Thyroid gland (tissue), 4 donors: Measurements from ENCODE around the gene H3-3A. TPM values are rescaled to one million over a fixed set of nuclear protein-coding genes. Genes with fewer than 3 reads are reported as not detected.

Source experiments
- DNase-seq, 2 donors: peaks; one replicate each; pipeline ENCODE4 v3.0.0-alpha.2; 2019
- H3K27ac ChIP-seq, 3 donors: fragments of 200-600 bp; sonication (generic); 1 replicate in 2 of 3; 2 replicates in 1 of 3; pipeline ENCODE4 v1.5.1; 2016 to 2019; ENCODE audit warnings: mild to moderate bottlenecking in 1 of 3, moderate library complexity in 1 of 3
- H3K27me3 ChIP-seq: fragments of 200-600 bp; sonication (generic); one replicate; pipeline ENCODE4 v1.5.1; 2019
- H3K36me3 ChIP-seq, 2 donors: fragments of 200-600 bp; sonication (generic); one replicate each; pipeline ENCODE4 v1.5.1; 2016 to 2019
- H3K4me1 ChIP-seq, 2 donors: fragments of 200-600 bp; sonication (generic); one replicate each; pipeline ENCODE4 v1.5.1; 2017 to 2019
- H3K4me3 ChIP-seq, 3 donors: fragments of 200-600 bp; sonication (generic); replicated peaks in 1 of 3; 1 replicate in 2 of 3; 2 replicates in 1 of 3; pipeline ENCODE4 v1.5.1; 2016; ENCODE audit warnings: mild to moderate bottlenecking in 1 of 3
- H3K9me3 ChIP-seq: fragments of 200-600 bp; sonication (generic); one replicate; pipeline ENCODE4 v1.5.1; 2017
- CTCF ChIP-seq, 6 experiments: fragments of 200-600 bp in 3 of 6; fragments of 450-650 bp in 3 of 6; sonication (generic) in 3 of 6; IDR thresholded peaks; one replicate each; pipeline ENCODE4 v1.5.1; 2016 to 2019; ENCODE audit warnings: antibody characterized with exemption in 6 of 6, mild to moderate bottlenecking in 2 of 6, inconsistent platforms in 1 of 6, moderate library complexity in 1 of 6
- POLR2A ChIP-seq, 2 donors: fragments of 450-650 bp; IDR thresholded peaks; one replicate each; pipeline ENCODE4 v1.6.1; 2017; ENCODE audit warnings: antibody characterized with exemption in 2 of 2, mild to moderate bottlenecking in 2 of 2, moderate library complexity in 1 of 2
- WGBS, 2 donors: methylation state at CpG; one replicate each; pipeline ENCODE4 v1.1.5; 2017; 5-methylcytosine and 5-hydroxymethylcytosine counted together
- intact Hi-C: fragments of 100-400 bp; cut with DNase I; formaldehyde crosslinking; loops from one replicate; pipeline ENCODE4 v1.15.1; 2023
- total RNA-seq, 4 donors: library from RNA; depleted of rRNA; stranded (reverse); fragments of >200 nt; gene quantifications; one replicate each; pipeline ENCODE4 v1.2.3, GENCODE V29; 2016

Gene H3-3A
- total RNA-seq, 4 donors from 2014 or later: 304 to 610 (median 445) TPM

GRCh38 chr1:226107471-226108460 lies 45.2 kb downstream of the H3-3A start:
- Histone ChIP-seq H3K4me3 (no peak overlapping the region), H3K9me3 (no peaks in the 10 kb centered on the region), H3K27ac (no peak overlapping the region), H3K36me3 (no peaks in the 10 kb centered on the region), H3K4me1 (peaks cover 14 to 25% of the 10 kb centered on the region in 2 donors), H3K27me3 (no peaks in the 10 kb centered on the region)
- DNase-seq: no peak
- intact Hi-C loops: no loop called here
- 66 to 70% methylated on average over 3 of the region's 3 CpGs for WGBS, 2 donors
- TF ChIP-seq POLR2A (IDR thresholded peaks at IDR 0.05) (no peak), CTCF (IDR thresholded peaks at IDR 0.05) (no peak)

DNA sequence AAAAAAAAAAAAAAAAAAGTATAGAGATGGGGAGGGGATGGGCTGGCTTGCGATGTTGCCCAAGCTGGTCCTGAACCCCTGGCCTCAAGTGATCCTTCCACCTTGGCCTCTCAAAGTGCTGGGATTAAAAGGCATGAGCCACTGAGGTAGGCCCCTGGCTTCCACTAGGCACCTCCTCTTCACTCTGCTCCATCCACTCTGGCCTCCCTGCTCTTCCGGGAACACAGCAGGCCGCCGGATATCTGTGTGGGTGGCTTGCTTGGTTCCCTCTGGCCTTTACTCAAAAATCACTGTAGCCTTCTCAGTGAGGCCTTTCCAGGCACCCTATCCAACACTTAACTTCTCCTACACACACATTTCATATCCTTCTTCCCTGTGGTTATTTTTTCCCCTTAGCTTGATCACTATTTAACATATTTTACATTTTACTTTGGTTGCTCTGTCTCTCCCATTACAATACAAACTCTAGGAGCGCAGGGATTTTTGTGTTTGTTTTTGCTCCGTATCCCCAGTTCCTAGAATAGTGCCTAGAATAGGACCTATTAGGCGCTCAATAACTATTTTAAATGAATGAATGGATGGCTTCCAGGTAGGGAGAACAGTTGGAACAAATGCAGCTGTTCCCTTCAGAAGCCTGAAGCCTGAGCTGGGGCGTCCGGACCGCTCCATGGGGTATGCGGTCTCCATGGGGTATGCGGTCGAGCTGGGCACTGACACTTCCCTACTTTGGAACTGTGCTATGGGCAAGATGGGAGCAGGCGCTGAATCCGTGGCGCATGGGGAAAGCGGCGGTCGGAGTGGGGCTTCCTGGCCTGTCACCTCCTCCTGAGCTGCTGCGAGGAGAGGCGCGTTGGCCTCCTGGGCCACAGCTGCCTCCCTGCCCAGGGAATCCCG lies 46.7 kb downstream of the H3-3A start:
- TF ChIP-seq POLR2A (IDR thresholded peaks at IDR 0.05) (no peak), CTCF (IDR thresholded peaks at IDR 0.05) (peak in 1 of 6 experiments; percentile 35)
- Histone ChIP-seq H3K36me3 (no peaks in the 10 kb centered on the region), H3K27ac (peak overlapping the region; percentile 74 to 99 (median 75)), H3K27me3 (no peaks in the 10 kb centered on the region), H3K4me1 (peaks cover 14 to 25% of the 10 kb centered on the region in 2 donors), H3K9me3 (no peaks in the 10 kb centered on the region), H3K4me3 (peak overlapping the region in 2 of 3 donors; percentile 20 to 71)
- WGBS, 2 donors: 27 to 29% methylated on average over 20 to 23 of the region's 23 CpGs
- DNase-seq: no peak
- intact Hi-C loops: no loop called here

GRCh38 chr1:226109829-226110248 lies 47.3 kb downstream of the H3-3A start:
- peak; percentile 87 to 90 for DNase-seq
- no peaks in the 10 kb centered on the region for H3K36me3 ChIP-seq
- H3K9me3 ChIP-seq: no peaks in the 10 kb centered on the region
- peak overlapping the region; percentile 45 to 89 (median 71) for H3K4me3 ChIP-seq
- no peaks in the 10 kb centered on the region for H3K27me3 ChIP-seq
- WGBS, 2 donors: 0% methylated on average over 4 to 11 of the region's 57 CpGs
- peak overlapping the region; percentile 88 to 99 (median 98) for H3K27ac ChIP-seq
- H3K4me1 ChIP-seq: peaks cover 14 to 25% of the 10 kb centered on the region in 2 donors
- TF ChIP-seq POLR2A (IDR thresholded peaks at IDR 0.05) (peak in 1 of 2 donors; percentile 62), CTCF (IDR thresholded peaks at IDR 0.05) (peak in 1 of 6 experiments; percentile 35)
- intact Hi-C loops: no loop called here

GRCh38 chr1:226110249-226111097 lies 48.0 kb downstream of the H3-3A start:
- H3K27ac ChIP-seq: peak overlapping the region; percentile 88 to 99 (median 98)
- no peaks in the 10 kb centered on the region for H3K36me3 ChIP-seq
- WGBS, 2 donors: 3 to 13% methylated on average over 6 to 24 of the region's 73 CpGs
- H3K4me1 ChIP-seq: peaks cover 14 to 25% of the 10 kb centered on the region in 2 donors
- peak overlapping the region; percentile 45 to 89 (median 71) for H3K4me3 ChIP-seq
- peak; percentile 61 to 68 for DNase-seq
- intact Hi-C loops: no loop called here
- no peaks in the 10 kb centered on the region for H3K27me3 ChIP-seq
- TF ChIP-seq POLR2A (IDR thresholded peaks at IDR 0.05) (peak in 1 of 2 donors; percentile 10), CTCF (IDR thresholded peaks at IDR 0.05) (no peak)
- H3K9me3 ChIP-seq: no peaks in the 10 kb centered on the region
